Lower lobe of right lung (tissue), 2 donors: ENCODE measurements around the gene SLC25A13. TPM values are rescaled to one million over a fixed set of nuclear protein-coding genes. Genes with fewer than 3 reads are reported as not detected.

Experiments
- ATAC-seq, 2 donors: fragments of 200-7000 bp; cut with Tn5 transposase; one replicate each; pipeline ENCODE4 v1.9.1; 2020 to 2022; ENCODE audit warnings: mild to moderate bottlenecking in 2 of 2, moderate library complexity in 2 of 2
- DNase-seq: peaks from one replicate; pipeline ENCODE4 v3.0.0-alpha.2; 2020
- H3K27ac ChIP-seq: fragments of 200-600 bp; one replicate; pipeline ENCODE4 v1.8.0; 2022
- H3K27me3 ChIP-seq: fragments of 200-600 bp; one replicate; pipeline ENCODE4 v1.8.0; 2022; ENCODE audit warnings: low read depth
- H3K36me3 ChIP-seq: fragments of 200-600 bp; one replicate; pipeline ENCODE4 v1.8.0; 2022; ENCODE audit warnings: mild to moderate bottlenecking
- H3K4me1 ChIP-seq: fragments of 200-600 bp; one replicate; pipeline ENCODE4 v1.8.0; 2022
- H3K4me3 ChIP-seq: fragments of 200-600 bp; one replicate; pipeline ENCODE4 v1.8.0; 2022; ENCODE audit warnings: mild to moderate bottlenecking
- H3K9me3 ChIP-seq: fragments of 200-600 bp; one replicate; pipeline ENCODE4 v1.8.0; 2022
- intact Hi-C: fragments of 100-400 bp; cut with DNase I; formaldehyde crosslinking; loops from one replicate; pipeline ENCODE4 v1.11.0; 2022
- total RNA-seq: library from RNA; stranded (reverse); fragmentation: NEBNext Ultra II Directional; extraction: Animal tissue kit (Norgen Biotek cat#: 25700); gene quantifications from one replicate; pipeline ENCODE4 v1.2.1, GENCODE V29; 2021
- TF ChIP-seq, protein P1 (sequence below): fragments of 200-600 bp; IDR thresholded peaks from one replicate; pipeline ENCODE4 v1.8.0; 2022; ENCODE audit warnings: antibody characterized with exemption, mild to moderate bottlenecking
- donor health status: DM: no; HTN: yes; CAD: no; lungs with severe emphysema.

The SLC25A13 gene
- total RNA-seq, 1 donor from 2014 or later, result 24.8 TPM

DNA sequence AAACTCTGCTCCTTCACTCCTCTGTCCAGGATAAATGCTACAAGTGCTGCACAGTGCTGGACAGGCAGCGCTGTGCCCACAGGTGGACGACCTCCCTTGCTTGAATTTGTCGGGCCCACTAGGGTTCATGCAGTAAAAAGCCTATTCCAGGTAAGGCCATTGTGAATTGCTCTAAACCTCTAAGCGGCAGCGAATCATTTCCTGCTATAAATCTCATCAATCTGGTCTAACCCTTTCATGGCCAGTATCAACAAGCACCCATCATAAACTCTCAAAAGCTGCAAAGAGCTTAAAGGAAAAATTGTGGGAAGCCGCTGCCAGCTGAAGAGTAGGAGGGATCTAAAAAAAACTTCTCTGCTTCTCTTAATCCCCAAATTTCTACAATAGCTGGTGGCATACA lies 134.2 kb downstream of the SLC25A13 start:
- DNase-seq (no peak), ATAC-seq (no peak)
- Histone ChIP-seq H3K9me3 (no peaks in the 10 kb centered on the region), H3K36me3 (peaks cover 70% of the 10 kb centered on the region), H3K4me3 (no peak overlapping the region), H3K27me3 (no peaks in the 10 kb centered on the region), H3K4me1 (no peaks in the 10 kb centered on the region), H3K27ac (no peak overlapping the region)
- intact Hi-C loops, result no loop called here
- TF ChIP-seq, protein P1, sequence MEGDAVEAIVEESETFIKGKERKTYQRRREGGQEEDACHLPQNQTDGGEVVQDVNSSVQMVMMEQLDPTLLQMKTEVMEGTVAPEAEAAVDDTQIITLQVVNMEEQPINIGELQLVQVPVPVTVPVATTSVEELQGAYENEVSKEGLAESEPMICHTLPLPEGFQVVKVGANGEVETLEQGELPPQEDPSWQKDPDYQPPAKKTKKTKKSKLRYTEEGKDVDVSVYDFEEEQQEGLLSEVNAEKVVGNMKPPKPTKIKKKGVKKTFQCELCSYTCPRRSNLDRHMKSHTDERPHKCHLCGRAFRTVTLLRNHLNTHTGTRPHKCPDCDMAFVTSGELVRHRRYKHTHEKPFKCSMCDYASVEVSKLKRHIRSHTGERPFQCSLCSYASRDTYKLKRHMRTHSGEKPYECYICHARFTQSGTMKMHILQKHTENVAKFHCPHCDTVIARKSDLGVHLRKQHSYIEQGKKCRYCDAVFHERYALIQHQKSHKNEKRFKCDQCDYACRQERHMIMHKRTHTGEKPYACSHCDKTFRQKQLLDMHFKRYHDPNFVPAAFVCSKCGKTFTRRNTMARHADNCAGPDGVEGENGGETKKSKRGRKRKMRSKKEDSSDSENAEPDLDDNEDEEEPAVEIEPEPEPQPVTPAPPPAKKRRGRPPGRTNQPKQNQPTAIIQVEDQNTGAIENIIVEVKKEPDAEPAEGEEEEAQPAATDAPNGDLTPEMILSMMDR, result no peak

GRCh38 chr7:96184783-96185182 lies 137.1 kb downstream of the SLC25A13 start:
- H3K27me3 ChIP-seq, result no peaks in the 10 kb centered on the region
- TF ChIP-seq, protein P1, result no peak
- ATAC-seq, result no peak
- H3K4me1 ChIP-seq, result no peaks in the 10 kb centered on the region
- peaks cover 67% of the 10 kb centered on the region for H3K36me3 ChIP-seq
- no peaks in the 10 kb centered on the region for H3K9me3 ChIP-seq
- H3K4me3 ChIP-seq, result no peak overlapping the region
- intact Hi-C loops, result no loop called here
- H3K27ac ChIP-seq, result no peak overlapping the region
- DNase-seq, result no peak

GRCh38 chr7:96183163-96183670 lies 138.7 kb downstream of the SLC25A13 start:
- Histone ChIP-seq H3K36me3 (peaks cover 64% of the 10 kb centered on the region), H3K27ac (no peak overlapping the region), H3K9me3 (no peaks in the 10 kb centered on the region), H3K4me3 (no peak overlapping the region), H3K27me3 (no peaks in the 10 kb centered on the region), H3K4me1 (no peaks in the 10 kb centered on the region)
- TF ChIP-seq, protein P1, result no peak
- DNase-seq (no peak), ATAC-seq (no peak)
- intact Hi-C loops, result no loop called here

GRCh38 chr7:96182424-96183158 lies 139.3 kb downstream of the SLC25A13 start:
- no peak for DNase-seq
- Histone ChIP-seq H3K4me1 (no peaks in the 10 kb centered on the region), H3K9me3 (no peaks in the 10 kb centered on the region), H3K36me3 (peaks cover 67% of the 10 kb centered on the region), H3K27me3 (no peaks in the 10 kb centered on the region), H3K27ac (no peak overlapping the region), H3K4me3 (no peak overlapping the region)
- no peak for ATAC-seq
- TF ChIP-seq, protein P1, result no peak
- intact Hi-C loops, result no loop called here

GRCh38 chr7:96181174-96181573 lies 140.7 kb downstream of the SLC25A13 start:
- H3K36me3 ChIP-seq, result peaks cover 74% of the 10 kb centered on the region

More at GRCh38 chr7:96181174-96181573, 140.7 kb downstream of the SLC25A13 start:
- Histone ChIP-seq H3K27me3 (no peaks in the 10 kb centered on the region), H3K4me1 (no peaks in the 10 kb centered on the region), H3K4me3 (no peak overlapping the region), H3K27ac (no peak overlapping the region), H3K9me3 (no peaks in the 10 kb centered on the region)
- DNase-seq, result no peak
- no peak for ATAC-seq
- intact Hi-C loops, result no loop called here
- TF ChIP-seq, protein P1, result no peak
